GM19395 (cell line): Measurements from ENCODE around the gene SETD1B.
"Not testable (repeated sequence)": the region's sequence is repeated elsewhere in the genome, so short reads cannot be mapped to it uniquely, and the experiment has no call there.

Experiments
- ATAC-seq: cut with Tn5 transposase; IDR thresholded peaks from one replicate; pipeline ENCODE4 v1.9.1; 2021; ENCODE audit warnings: mild to moderate bottlenecking, moderate library complexity; ENCODE audit not compliant: unreplicated experiment

Gene SETD1B

DNA sequence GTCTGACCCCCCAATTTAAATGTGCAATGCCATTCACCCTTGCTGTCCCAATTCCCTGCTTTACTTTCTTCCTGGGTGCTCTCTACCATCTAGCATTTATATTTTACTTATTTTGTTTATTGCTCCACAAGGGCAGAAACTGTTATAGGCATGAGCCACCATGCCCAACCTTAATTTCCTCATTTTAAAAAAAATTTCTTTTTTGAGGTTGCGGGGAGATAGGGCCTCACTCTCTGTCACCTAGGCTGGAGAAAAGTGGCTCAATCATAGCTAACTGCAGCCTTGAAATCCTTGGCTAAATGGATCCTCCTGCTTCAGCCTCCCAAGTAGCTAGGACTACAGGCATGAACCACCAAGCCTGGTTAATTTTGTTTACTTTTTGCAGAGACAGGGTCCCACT is 41.9 kb downstream of the SETD1B start:
- no peak for ATAC-seq

DNA sequence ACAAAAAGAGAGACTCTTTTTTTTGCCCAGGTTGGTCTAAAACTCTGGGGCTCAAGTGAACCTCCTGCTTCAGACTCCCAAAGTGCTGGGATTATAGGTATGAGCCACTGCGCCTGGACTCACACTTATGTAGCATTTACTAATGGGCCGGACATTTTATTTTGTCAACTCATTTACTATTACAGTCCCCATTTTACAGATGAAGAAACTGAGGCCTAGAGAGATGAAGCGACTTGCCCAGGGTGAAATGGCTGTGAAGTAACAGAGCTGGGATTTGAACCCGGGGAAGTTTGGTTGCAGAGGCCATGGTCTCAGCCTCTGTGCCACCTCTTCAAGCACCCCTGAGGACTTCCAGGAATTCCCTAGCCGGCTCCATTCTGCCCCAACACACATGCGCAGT is 45.4 kb downstream of the SETD1B start:
- ATAC-seq, result no peak

DNA sequence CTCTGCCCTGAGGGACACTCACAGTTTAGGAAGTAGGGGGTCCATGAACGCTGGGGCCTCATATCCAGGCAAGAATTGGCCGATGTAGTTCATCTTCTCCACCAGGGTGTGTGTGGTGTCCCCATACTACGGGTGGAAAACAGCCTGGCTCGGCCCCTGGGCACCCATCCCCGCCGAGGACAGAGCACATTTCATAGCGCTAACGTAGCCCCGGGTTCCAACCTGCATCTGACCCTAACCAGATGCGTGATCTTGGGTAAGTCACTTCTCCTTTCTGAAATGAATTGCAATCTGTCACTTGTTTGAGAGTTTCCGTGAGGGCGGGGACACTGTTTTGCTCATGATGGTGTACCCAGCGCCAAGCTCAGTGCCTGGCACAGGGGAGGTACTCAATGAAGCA is 45.9 kb downstream of the SETD1B start:
- no peak for ATAC-seq

DNA sequence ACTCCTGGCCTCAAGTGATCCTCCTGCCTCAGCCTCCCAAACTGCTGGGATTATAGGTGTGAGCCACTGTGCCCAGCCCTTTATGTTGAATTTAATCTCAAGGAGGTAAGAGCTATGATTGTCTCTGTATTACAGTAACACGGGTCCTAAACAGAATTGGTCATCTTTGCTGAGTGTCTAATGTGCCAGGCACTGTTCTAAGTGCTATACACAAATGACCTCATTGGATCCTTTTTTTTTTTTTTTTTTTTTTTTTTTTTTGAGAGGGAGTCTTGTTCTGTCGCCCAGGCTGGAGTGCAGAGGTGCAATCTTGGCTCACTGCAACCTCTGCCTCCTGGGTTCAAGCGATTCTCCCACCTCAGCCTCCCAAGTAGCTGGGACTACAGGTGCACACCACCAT is 48.6 kb downstream of the SETD1B start:
- ATAC-seq, result not testable (repeated sequence)

DNA sequence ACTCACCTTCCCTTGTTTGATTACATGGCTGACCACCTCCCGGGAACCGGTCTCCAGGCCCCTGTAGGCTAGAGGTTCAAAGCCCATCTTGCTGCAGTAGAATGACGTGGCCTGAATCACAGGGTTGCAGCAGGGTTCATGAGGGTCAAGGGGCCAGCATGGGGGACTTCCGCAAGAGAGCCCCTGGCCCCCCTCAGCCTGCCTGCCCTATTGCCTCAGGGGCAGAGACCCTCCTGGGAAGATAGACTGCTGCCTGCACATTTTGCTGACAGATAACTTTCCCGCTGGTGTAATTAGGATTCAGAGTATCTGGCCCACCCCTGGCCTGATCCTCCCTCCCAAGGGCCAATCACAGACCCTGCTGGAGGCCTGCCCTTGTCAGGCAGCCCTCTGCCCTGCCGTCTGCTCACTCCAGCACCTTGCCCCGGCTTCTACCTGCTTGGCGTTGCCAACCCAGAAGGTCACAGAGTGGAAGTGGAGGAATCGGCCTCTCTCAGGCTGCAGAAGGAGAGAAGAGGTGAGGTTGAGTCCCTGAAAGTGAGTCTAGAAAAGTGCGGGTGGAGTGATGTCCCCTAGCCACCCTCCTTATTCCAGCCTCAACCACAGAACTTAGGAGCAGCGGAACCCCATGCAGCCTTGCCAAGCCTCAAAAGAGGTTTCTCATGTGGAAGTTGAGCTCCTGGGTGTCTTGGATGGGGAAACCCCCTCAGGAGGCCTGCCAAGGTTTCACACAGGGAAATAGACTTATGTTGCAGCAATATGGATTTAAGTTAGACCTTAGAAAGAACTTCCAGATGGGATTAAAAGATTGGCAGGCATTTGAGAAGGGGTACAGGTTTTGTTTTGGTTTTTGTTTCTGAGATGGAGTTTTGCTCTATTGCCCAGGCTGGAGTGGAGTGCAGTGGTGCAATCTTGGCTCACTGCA is 53.8 kb downstream of the SETD1B start:
- no peak for ATAC-seq

DNA sequence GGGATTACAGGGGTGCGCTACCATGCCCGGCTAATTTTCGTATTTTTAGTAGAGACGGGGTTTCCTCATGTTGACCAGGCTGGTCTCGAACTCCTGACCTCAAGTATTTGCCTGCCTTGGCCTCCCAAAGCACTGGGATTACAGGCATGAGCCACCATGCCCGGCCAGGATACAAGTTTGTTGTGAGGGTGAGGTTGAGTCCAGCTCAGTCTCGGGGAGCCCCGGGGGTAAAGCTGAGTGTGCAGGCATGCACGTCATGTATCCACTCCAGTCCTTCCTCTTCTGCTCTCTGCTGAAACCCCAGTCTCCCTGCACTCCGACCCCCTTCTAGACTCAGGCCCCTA is 54.5 kb downstream of the SETD1B start:
- ATAC-seq, result no peak

DNA sequence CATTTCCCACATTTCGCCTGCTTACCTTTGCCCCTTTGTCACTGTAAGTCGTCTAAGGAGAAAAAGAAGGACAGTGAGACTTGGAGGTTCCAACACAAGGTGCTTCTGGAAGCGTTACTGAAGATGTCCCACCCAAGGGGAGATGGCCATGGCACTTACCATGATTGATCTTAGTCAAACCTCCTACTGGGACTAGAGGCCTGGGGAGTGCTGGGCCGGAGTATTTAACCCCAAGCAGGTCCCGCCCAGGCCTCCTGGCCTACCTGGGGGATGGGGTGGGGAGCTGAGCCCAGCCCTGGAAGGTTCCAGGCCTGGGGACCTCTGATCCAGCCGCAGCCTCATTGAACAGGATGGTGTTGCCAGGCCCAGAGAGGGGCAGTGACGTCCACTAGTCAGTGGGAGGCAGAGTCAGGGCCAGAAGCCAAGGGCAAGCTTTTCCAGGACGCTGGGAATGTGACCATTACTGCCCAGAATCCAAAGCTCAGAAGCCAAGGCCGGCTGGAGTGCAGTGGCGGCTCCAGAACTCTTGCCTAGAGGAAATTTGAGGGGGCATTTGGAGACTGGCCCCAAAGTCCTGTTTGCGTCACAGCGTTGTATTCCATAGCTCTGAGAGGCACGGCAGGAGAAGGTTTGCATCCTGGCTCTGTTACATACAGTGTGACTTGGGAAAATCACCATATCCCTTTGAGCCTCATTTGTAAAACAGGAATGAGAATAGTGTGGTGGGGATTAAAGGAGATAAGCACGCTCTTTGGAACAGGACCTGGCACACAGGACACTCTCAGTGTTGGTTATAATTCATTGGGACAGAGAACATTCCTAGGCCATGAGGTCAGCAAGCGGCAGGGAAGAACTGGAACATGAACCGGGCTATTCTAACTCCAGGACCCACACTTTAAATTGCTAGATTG is 55.1 kb downstream of the SETD1B start, which contains the start of gene HPD:
HPD (minus strand) TSS at position 198 of the 911 bp plus-strand sequence; CDS start at position 162, 36 bp downstream.
- ATAC-seq, result no peak

DNA sequence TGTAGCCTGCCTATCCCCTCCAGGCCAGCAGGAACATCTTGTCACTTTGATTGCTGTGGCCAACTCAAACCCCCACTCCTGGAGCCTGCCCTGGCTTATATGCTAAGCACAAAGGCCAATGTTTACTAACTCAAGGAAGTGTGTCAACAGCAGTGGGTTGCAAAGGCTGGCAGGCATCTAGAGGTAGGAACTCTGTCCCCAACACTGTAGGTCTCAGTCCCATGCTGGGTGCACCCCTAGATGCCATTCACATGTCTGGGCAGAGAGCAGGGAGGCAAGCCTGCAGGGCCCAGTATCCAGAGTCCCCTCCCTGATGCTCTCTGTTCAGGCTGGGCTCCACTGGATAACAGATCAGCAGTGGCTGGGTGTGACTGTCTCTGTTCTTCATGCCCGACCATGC is 56.4 kb downstream of the SETD1B start:
- ATAC-seq, result no peak

DNA sequence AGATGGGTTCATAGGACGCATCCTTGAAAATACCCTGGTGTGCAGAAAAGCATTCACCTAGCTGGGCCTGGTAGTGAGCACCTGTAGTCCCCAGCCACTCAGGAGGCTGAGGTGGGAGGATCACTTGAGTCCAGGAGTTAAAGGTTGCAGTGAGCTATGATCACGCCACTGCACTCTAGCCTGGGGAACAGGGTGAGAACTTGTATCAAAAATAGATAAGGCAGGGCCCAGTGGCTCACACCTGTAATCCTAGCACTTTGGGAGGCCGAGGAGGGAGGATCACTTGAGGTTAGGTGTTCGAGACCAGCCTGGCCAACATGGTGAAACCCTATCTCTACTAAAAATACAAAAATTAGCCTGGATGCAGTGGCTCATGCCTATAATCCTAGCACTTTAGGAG is 56.9 kb downstream of the SETD1B start:
- ATAC-seq, result not testable (repeated sequence)

DNA sequence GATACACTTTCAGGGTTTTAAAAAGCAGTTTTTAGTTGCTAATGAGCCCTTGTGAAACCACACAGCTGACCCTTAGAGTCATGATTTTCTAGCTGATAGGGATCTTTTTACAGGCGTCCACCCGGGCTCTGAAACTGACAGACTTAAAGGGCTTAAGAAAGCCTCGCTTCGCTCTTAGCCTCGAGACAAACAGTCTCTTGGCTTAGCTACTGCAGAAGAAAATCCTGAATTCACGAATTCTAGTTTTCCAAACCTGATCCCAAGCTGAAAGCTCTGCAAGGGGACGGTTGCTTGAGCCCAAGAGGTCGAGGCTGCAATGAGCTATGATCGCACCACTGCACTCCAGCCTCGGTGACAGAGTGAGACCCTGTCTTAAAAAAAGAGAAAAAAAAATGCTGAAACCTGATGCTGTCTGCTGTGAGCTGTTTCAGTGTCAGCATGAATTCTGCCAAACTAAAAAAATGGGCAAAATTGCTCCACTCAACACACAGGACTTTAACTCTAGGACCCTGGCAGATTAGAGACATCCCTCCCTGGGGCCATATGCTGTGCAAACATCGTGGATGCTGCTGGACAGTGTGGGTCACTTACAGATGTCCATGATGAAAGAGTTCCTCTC is 57.9 kb downstream of the SETD1B start:
- no peak for ATAC-seq

DNA sequence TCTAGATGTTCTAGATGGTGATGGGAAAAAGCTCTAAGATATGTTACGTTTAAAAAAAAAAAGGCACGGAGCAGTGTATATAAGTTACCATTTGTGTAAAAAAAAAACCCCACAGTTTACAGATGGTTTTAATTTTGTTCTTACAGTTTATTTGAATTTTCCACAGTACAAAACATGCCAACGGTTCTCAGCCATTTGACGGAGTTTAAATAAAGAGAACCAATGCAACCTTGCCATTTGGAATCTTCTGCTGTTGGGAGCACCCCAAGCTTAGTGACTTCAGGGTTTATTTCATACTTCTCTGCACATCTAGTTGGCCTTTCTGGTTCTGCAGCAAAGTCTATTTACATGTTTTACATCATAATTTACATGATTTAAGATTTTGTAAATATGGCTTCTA is 62.5 kb downstream of the SETD1B start:
- no peak for ATAC-seq

DNA sequence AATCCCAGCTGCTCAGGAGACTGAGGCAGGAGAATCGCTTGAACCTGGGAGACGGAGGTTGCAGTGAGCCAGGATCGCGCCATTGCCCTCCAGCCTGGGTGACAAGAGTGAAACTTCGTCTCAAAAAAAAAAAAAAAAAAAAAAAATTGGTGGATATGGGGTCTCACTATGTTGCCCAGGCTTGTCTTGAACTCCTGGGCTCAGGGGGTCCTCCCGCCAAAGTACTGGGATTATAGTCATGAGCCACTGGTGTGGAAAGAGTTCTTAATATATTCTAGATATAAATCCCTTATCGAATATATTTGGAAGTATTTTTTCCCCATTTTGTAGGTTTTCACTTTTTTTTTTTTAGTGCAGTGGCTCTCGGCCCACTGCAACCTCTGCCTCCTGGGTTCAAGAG is 65.4 kb downstream of the SETD1B start:
- not testable (repeated sequence) for ATAC-seq

DNA sequence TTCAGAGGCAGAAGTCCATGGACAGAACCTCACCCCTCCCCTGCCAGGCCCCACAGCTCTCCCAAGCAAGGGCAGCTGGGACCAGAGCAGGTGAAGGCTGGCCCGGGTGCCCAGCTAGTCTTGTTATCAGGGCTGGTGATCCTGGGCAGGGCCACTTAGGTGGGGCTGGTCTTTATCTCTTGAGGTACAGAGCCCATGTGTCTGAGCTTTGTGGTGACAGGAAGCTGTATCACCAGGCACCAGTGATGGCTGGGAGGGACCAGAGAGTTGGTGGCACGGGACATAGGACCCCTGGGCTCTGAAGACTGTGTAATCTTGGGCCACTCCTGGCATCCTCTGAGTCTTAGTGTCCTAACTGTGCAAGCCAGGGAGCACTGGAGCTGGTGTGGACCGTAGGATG is 67.7 kb downstream of the SETD1B start:
- ATAC-seq, result no peak

DNA sequence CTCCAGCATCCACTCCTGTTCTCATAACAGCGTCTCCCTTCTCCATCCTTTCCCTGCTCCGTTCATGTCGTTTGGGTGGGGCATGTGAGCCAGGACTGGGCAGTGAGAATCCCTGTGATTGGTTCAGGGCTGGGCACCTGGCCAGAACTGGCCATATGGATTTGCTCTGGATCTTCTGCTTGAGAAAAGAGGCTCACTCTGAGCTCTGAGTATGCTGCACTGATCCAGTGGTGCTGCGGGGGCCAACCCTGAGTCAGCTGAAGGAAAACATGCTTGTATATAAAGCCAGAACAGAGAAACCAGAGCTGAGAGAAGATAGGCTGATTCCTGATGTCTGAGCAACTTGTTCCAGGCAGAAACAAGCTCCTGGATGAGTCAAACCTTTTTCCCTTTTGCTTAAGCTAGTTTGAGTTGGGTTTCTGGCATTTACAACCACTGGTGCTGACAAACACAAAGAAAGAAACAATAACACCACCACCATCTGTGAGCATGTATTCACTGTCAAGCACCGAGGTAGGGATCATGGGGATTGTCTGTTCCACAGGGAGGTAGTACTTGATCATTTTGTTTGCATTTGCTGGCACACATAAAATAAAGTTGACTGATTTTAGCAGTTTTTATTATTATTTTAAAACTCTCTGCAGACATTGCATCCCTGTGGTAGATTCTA is 68.9 kb downstream of the SETD1B start:
- ATAC-seq, result no peak

DNA sequence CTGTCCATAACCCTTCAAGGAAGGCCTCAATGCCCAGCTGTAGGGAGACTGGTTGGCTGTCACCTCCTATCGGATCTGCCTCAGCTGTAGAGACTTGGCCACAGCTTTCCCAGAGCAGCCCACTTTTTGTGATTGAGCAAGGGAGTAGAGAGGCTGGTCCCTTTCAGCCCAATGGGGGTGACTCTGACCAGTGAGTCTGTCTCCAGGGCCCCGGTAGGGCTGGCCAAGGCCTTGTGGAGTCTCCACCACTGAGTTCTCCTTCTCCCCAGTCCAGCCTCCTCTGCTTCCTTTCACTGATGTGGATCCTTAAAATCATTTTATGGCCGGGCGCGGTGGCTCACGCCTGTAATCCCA is 69.4 kb downstream of the SETD1B start:
- ATAC-seq, result no peak

DNA sequence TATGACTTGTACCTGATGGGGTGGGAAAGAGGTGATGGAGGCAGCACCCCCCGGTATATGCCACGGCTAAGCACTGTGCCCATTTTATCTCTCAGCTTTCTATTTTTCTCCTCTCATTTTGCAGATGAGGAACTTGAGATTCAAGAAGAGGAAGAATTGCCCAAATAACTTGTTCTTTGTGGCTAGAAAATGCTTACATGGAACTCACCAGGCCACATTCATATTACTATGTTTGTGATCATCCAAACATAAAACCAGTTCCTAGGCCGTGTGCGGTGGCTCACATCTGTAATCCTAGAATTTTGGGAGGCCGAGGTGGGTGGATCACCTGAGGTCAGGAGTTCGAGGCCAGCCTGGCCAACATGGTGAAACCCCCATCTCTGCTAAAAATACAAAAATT is 70.3 kb downstream of the SETD1B start:
- ATAC-seq, result no peak

DNA sequence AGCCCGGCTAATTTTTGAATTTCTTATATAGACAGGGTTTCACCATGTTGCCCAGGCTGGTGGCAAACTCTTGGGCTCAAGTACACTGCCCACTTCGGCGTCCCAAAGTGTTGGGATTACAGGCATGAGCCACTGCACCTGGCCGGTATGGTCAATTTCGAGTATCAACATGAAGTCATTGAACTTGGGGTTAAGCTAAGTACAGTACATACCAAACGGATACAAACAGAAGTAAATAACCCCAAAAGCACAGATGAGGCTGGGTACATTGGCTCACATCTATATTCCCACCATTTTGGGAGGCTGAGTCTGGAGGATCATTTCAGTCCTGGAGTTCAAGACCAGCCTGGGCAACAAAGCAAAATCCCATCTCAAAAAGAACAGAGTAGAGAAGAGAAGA is 71.8 kb downstream of the SETD1B start:
- no peak for ATAC-seq

DNA sequence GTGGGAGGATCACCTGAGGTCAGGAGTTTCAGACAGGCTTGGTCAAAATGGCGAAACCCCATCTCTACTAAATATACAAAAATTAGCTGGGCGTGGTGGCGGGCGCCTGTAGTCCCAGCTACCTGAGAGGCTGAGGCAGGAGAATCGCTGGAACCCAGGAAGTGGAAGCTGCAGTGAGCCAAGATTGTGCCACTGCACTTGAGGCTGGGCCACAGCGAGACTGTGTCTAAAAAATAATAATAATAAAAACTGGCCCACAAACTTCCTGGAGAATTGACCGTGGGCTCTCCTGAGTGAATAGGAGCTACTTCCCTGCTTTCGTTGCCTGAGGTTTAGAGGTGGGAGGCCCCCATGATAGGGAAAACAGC is 72.3 kb downstream of the SETD1B start:
- ATAC-seq, result not testable (repeated sequence)
